Esophagus (tissue), 2 donors: Measurements from ENCODE around the gene R3HDM2. TPM values are rescaled to one million over a fixed set of nuclear protein-coding genes. Genes with fewer than 3 reads are reported as not detected.
A peak's percentile ranks its signal among the peaks of the same experiment; 100 is the strongest.

Experiments
- H3K27ac ChIP-seq, 2 donors: one replicate each; pipeline ENCODE4 v1.5.1; 2013; ENCODE audit warnings: low read depth in 2 of 2, mild to moderate bottlenecking in 2 of 2, inconsistent platforms in 1 of 2, low read length in 1 of 2, moderate library complexity in 1 of 2
- H3K27me3 ChIP-seq, 2 donors: one replicate each; pipeline ENCODE4 v1.6.1; 2013; ENCODE audit warnings: low read length in 2 of 2, control low read depth in 1 of 2, mild to moderate bottlenecking in 1 of 2; ENCODE audit not compliant: insufficient read depth in 2 of 2, control insufficient read depth in 1 of 2
- H3K36me3 ChIP-seq, 2 donors: one replicate each; pipeline ENCODE4 v1.6.1; 2013; ENCODE audit warnings: low read length in 1 of 2; ENCODE audit not compliant: control insufficient read depth in 2 of 2, insufficient read depth in 2 of 2
- H3K4me1 ChIP-seq, 2 donors: one replicate each; pipeline ENCODE4 v1.6.1; 2013; ENCODE audit warnings: low read length in 1 of 2; ENCODE audit not compliant: control insufficient read depth in 2 of 2, insufficient read depth in 2 of 2
- H3K4me3 ChIP-seq, 2 donors: one replicate each; pipeline ENCODE4 v1.5.1; 2013; ENCODE audit warnings: low read length in 2 of 2, mild to moderate bottlenecking in 2 of 2, low read depth in 1 of 2, moderate library complexity in 1 of 2
- H3K9me3 ChIP-seq, 2 donors: one replicate each; pipeline ENCODE4 v1.6.1; 2013; ENCODE audit warnings: mild to moderate bottlenecking in 2 of 2, low read depth in 1 of 2, low read length in 1 of 2, moderate library complexity in 1 of 2; ENCODE audit not compliant: control insufficient read depth in 2 of 2, insufficient read depth in 1 of 2
- WGBS, 2 donors: extraction: QIAGEN DNeasy Blood & Tissue Kit; methylation state at CpG; one replicate each; pipeline ENCODE4 v1.1.7; 2013; 5-methylcytosine and 5-hydroxymethylcytosine counted together
- polyA plus RNA-seq, 2 donors: library from polyadenylated mRNA; stranded (reverse); fragments of 200-250 nt; gene quantifications; one replicate each; pipeline ENCODE4 v1.2.3, GENCODE V29; 2013
- donor health status: healthy with polysubstance abuse.
- donor health status: Bipolar disorder and iron deficiency.

The R3HDM2 gene
- polyA plus RNA-seq, 2 donors, result 10.4 to 12.4 TPM

DNA sequence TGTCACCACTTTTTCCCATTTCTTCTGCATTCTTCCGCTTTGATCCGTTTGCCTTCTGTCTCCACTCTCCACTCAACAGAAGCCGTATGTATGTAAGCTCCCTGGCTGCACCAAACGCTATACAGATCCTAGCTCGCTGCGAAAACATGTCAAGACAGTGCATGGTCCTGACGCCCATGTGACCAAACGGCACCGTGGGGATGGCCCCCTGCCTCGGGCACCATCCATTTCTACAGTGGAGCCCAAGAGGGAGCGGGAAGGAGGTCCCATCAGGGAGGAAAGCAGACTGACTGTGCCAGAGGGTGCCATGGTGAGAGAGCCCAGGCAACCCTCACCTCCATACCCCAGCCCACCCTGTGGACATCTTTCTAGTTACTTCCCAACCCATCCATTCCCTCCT is 37.1 kb upstream of the R3HDM2 start:
- no peak overlapping the region for H3K4me3 ChIP-seq
- no peaks in the 10 kb centered on the region for H3K9me3 ChIP-seq
- H3K27me3 ChIP-seq, result no peaks in the 10 kb centered on the region
- H3K27ac ChIP-seq, result no peak overlapping the region
- H3K36me3 ChIP-seq, result peaks cover 0 to 3% of the 10 kb centered on the region in 2 donors
- H3K4me1 ChIP-seq, result no peaks in the 10 kb centered on the region
- 76 to 77% methylated on average over 11 of the region's 11 CpGs for WGBS, 2 donors

GRCh38 chr12:57467212-57467874 is 36.5 kb upstream of the R3HDM2 start:
- Histone ChIP-seq H3K27me3 (no peaks in the 10 kb centered on the region), H3K36me3 (peaks cover 0 to 3% of the 10 kb centered on the region in 2 donors), H3K9me3 (no peaks in the 10 kb centered on the region), H3K4me3 (no peak overlapping the region), H3K4me1 (no peaks in the 10 kb centered on the region), H3K27ac (no peak overlapping the region)
- WGBS, 2 donors, result 86 to 89% methylated on average over 12 of the region's 12 CpGs

GRCh38 chr12:57465747-57466505 is 35.1 kb upstream of the R3HDM2 start:
- H3K9me3 ChIP-seq, result no peaks in the 10 kb centered on the region
- H3K4me1 ChIP-seq, result peaks cover 0 to 3% of the 10 kb centered on the region in 2 donors
- H3K4me3 ChIP-seq, result no peak overlapping the region
- 78 to 80% methylated on average over 14 of the region's 14 CpGs for WGBS, 2 donors
- peaks cover 0 to 3% of the 10 kb centered on the region in 2 donors for H3K36me3 ChIP-seq
- no peak overlapping the region for H3K27ac ChIP-seq
- H3K27me3 ChIP-seq, result no peaks in the 10 kb centered on the region

- H3K4me1 ChIP-seq, result peaks cover 0 to 6% of the 10 kb centered on the region in 2 donors
- no peaks in the 10 kb centered on the region for H3K27me3 ChIP-seq
- H3K27ac ChIP-seq, result no peak overlapping the region
- 84 to 87% methylated on average over 6 of the region's 6 CpGs for WGBS, 2 donors
- no peak overlapping the region for H3K4me3 ChIP-seq
- no peaks in the 10 kb centered on the region for H3K9me3 ChIP-seq
- H3K36me3 ChIP-seq, result peaks cover 0 to 2% of the 10 kb centered on the region in 2 donors
These were observed 34.3 kb upstream of the R3HDM2 start for GRCh38 chr12:57465030-57465746.

DNA sequence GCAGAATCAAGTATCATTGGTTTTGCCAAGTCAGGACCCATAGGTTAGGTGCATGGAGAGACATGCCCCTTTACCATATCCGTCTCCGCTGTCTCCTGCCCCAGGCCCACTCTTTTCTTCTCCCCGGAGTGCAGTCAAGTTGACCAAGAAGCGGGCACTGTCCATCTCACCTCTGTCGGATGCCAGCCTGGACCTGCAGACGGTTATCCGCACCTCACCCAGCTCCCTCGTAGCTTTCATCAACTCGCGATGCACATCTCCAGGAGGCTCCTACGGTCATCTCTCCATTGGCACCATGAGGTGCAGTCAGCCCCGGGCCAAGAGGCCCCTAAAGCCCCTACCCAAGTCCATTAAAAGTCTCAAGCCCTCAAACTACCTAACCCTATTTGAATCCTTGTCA is 33.7 kb upstream of the R3HDM2 start:
- 94 to 95% methylated on average over 12 of the region's 12 CpGs for WGBS, 2 donors
- Histone ChIP-seq H3K27me3 (no peaks in the 10 kb centered on the region), H3K36me3 (no peaks in the 10 kb centered on the region), H3K4me3 (no peak overlapping the region), H3K4me1 (peaks cover 0 to 6% of the 10 kb centered on the region in 2 donors), H3K27ac (no peak overlapping the region), H3K9me3 (no peaks in the 10 kb centered on the region)

GRCh38 chr12:57462912-57463253 is 32.0 kb upstream of the R3HDM2 start:
- no peaks in the 10 kb centered on the region for H3K9me3 ChIP-seq
- no peak overlapping the region for H3K27ac ChIP-seq
- no peaks in the 10 kb centered on the region for H3K27me3 ChIP-seq
- no peaks in the 10 kb centered on the region for H3K36me3 ChIP-seq
- H3K4me1 ChIP-seq, result peaks cover 0 to 6% of the 10 kb centered on the region in 2 donors
- no peak overlapping the region for H3K4me3 ChIP-seq
- WGBS, 2 donors, result 29 to 32% methylated on average over 5 of the region's 5 CpGs

DNA sequence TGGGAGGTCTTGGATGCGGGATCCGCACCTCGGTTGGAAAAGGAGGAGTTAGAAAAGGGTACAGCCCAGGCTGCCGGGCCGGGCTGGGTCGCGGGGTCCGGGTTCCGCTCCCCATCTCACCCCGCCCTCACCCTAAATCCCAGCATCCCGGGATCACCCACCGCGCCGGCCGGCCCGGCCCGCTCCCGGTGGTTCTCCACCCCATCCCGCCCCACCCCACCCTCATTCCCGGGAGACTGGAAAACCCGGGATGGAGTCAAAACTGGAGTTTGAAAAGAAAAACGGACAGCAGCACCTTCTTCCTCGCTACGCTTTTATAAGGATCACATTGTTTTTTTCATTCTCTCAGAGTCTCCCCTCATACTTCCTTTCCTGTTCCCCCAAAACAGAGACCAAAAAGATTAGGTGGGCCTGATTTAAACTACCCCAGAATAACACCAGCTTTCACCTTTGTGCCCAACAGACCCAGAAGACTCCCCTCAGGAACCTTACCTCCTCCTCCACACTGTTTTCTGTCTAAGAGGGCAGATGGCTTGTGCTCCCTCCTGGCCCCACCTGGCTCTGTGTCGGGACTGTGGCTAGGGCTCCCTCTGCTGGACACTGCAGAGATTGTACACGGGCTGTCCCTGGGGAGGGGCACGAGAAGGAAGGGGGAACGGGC is 31.5 kb upstream of the R3HDM2 start:
- Histone ChIP-seq H3K27ac (peak overlapping the region; percentile 78 to 82), H3K27me3 (no peaks in the 10 kb centered on the region), H3K4me1 (peaks cover 0 to 6% of the 10 kb centered on the region in 2 donors), H3K4me3 (peak overlapping the region; percentile 44 to 50), H3K9me3 (no peaks in the 10 kb centered on the region), H3K36me3 (no peaks in the 10 kb centered on the region)
- WGBS, 2 donors, result 0 to 1% methylated on average over 28 of the region's 28 CpGs

DNA sequence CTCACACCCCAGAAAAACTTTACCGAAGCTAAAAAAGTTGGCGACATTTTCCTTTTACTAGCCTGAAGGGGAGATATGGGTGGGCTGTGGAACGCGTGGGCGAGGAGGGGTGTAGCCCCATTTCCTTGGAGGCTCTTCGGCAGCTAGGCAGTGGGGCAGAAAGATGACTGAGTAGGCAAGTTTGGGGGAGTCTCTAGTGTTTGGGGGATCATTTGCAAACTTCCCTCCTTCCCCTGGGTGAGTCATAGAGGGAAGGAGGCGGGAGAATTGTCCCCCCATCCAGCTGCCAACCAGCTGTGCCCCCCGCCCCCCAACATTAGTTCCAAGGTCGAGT is 31.0 kb upstream of the R3HDM2 start:
- Histone ChIP-seq H3K36me3 (no peaks in the 10 kb centered on the region), H3K4me1 (peaks cover 0 to 6% of the 10 kb centered on the region in 2 donors), H3K4me3 (peak overlapping the region; percentile 44 to 50), H3K27ac (peak overlapping the region in 1 of 2 donors; percentile 78), H3K9me3 (no peaks in the 10 kb centered on the region), H3K27me3 (no peaks in the 10 kb centered on the region)
- WGBS, 2 donors, result 0% methylated on average over 9 of the region's 9 CpGs

GRCh38 chr12:57461276-57461916 is 30.6 kb upstream of the R3HDM2 start:
- Histone ChIP-seq H3K4me1 (peaks cover 0 to 6% of the 10 kb centered on the region in 2 donors), H3K27me3 (no peaks in the 10 kb centered on the region), H3K27ac (no peak overlapping the region), H3K36me3 (no peaks in the 10 kb centered on the region), H3K4me3 (peak overlapping the region in 1 of 2 donors; percentile 50), H3K9me3 (no peaks in the 10 kb centered on the region)
- WGBS, 2 donors, result 1 to 2% methylated on average over 22 to 32 of the region's 32 CpGs
